Activated CD8-positive, alpha-beta T cell treated with anti-CD3 and anti-CD28 coated beads, Interleukin-2, amount 10 ng/mL, durations not matched to agents 7 days and 5 days (primary cell): Measurements from ENCODE around the gene ATP9B. TPM values are rescaled to one million over a fixed set of nuclear protein-coding genes. Genes with fewer than 3 reads are reported as not detected.

ENCODE experiments used
- ATAC-seq: fragments of 150-1000 bp; cut with Tn5 transposase; one replicate; pipeline ENCODE4 v1.10.0; 2021; ENCODE audit warnings: moderate library complexity
- CTCF ChIA-PET: fragments of 350-600 bp; sonication (Branson Sonifier 250); formaldehyde crosslinking; loops from one replicate; lab custom pipeline; 2021; ENCODE audit warnings: antibody characterized with exemption; lab: Charles Lee
- POLR2A ChIA-PET: fragments of 350-600 bp; sonication (Branson Sonifier 250); formaldehyde crosslinking; loops from one replicate; lab custom pipeline; 2021; ENCODE audit warnings: antibody characterized with exemption; lab: Charles Lee
- DNase-seq: peaks from one replicate; pipeline ENCODE4 v3.0.0-alpha.2; 2020
- H3K27ac Mint-ChIP-seq: one replicate; pipeline ENCODE4 v1.8.0; 2021; ENCODE audit warnings: mild to moderate bottlenecking, mixed read lengths
- H3K27me3 Mint-ChIP-seq: one replicate; pipeline ENCODE4 v1.8.0; 2021; ENCODE audit warnings: low read depth, mixed read lengths
- H3K36me3 Mint-ChIP-seq: one replicate; pipeline ENCODE4 v1.8.0; 2021; ENCODE audit warnings: low read depth, mixed read lengths
- H3K4me1 Mint-ChIP-seq: one replicate; pipeline ENCODE4 v1.8.0; 2021; ENCODE audit warnings: low read depth, mixed read lengths
- H3K4me3 Mint-ChIP-seq: one replicate; pipeline ENCODE4 v1.8.0; 2021; ENCODE audit warnings: mild to moderate bottlenecking, mixed read lengths
- H3K9me3 Mint-ChIP-seq: one replicate; pipeline ENCODE4 v1.8.0; 2022; ENCODE audit warnings: mixed read lengths; ENCODE audit not compliant: insufficient read depth
- total RNA-seq, 2 experiments: library from RNA; stranded (reverse); gene quantifications; one replicate each; pipeline ENCODE4 v1.2.3, GENCODE V29; 2021

ATP9B gene
- total RNA-seq, 2 experiments from 2014 or later = 24.8 to 27.3 TPM

DNA sequence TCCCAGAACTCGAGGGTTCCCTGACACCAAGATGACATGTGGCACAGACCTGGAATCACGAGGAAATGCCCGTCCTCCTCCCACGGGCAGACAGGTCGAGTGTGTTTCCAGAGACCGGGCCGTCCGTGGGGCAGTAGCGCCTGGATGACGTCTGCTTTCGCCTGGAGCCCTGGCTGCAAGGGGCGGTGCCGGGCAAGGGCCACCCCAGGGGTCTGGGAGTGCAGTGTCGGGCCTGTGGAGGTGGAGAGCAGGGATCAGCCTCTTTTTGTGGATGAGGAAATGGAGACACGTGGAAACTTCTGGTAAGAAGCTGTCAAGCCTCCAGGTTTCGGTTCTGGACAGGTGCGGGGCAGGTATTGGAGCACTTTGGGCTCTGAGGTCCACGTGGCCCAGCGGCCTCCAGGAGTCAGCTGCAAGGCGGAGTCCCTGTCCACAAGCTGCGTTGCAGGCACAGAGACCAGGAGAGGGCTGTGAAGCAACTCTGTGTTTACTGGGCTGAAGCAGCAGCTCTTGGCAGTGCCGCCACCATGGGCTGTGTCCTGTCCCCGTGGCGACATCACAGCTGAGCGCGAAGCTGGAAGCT lies 352.2 kb downstream of the ATP9B start:
- Mint-ChIP-seq H3K9me3 (no peaks in the 10 kb centered on the region), H3K36me3 (peaks cover 10% of the 10 kb centered on the region), H3K27ac (no peak overlapping the region), H3K27me3 (no peaks in the 10 kb centered on the region), H3K4me1 (peaks cover 10% of the 10 kb centered on the region), H3K4me3 (no peak overlapping the region)
- DNase-seq (no peak), ATAC-seq (no peak)
- CTCF ChIA-PET = interaction anchor here (1.4 kb wide), 1 partner anchor 107 kb away, joined by 4 read pairs; no protein-coding TSS in a partner anchor
- POLR2A ChIA-PET = no interaction called here

DNA sequence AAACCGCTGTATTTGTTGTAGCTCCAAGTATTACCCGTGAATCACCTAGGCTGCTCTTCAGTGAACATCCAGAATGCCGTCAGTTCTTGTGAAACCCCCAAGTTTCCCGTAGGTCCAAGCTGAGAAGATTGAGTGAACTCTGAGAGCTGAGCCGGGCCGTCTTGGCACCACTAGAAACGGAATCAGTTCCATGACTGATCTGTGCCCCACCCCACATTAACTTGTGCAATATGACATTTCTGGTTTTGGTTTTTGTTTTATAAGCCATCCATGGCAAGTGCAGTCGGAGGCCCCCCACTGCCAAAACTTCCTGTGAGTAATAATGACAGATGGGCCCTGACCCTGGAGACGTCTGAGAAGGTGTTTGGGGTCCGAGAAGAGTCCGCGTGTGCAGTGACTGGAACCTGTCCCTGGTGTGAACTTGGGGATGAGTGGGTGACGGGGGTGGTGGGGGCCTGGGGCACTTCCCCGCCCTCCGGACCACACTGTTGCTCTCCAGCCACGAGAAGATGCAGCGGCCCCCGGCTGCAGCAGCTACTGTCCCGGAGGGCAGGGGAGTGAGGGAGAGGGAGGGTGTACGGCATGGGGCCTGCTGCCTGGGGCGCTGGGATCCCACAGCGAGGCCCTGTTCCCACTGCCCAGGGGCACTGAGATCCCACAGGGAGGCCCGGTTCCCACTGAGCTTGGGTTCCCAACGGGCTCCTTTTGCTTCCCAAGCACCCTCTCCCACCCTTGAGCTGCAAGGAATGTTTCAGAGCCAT lies 353.0 kb downstream of the ATP9B start:
- Mint-ChIP-seq H3K27me3 (no peaks in the 10 kb centered on the region), H3K27ac (no peak overlapping the region), H3K36me3 (peaks cover 10% of the 10 kb centered on the region), H3K4me1 (peaks cover 7% of the 10 kb centered on the region), H3K4me3 (no peak overlapping the region), H3K9me3 (no peaks in the 10 kb centered on the region)
- POLR2A ChIA-PET = no interaction called here
- CTCF ChIA-PET = interaction anchor here (1.4 kb wide), 1 partner anchor 106 kb away, joined by 4 read pairs; no protein-coding TSS in a partner anchor
- ATAC-seq = no peak
- DNase-seq = no peak

DNA sequence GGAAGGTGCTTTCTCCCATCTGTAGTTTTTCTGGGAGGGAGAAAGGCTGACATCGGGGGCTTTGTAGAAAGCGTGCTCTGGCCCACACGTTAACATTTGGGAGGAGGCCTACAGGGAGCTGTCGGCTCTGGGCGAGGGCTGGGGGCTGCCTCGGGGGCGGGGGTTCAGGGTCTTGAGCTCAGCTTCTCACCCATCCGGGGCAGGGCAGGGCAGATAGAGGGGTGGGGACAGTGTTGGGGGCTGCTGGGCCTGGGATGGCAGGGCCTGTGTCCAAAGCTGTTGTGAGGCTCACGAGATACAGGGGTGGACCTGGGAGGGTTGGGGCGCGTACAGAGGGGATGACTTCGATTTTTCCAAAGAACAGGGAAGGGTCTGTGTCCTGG lies 353.6 kb downstream of the ATP9B start:
- Mint-ChIP-seq H3K4me3 (no peak overlapping the region), H3K27ac (no peak overlapping the region), H3K9me3 (no peaks in the 10 kb centered on the region), H3K36me3 (peaks cover 10% of the 10 kb centered on the region), H3K4me1 (peaks cover 7% of the 10 kb centered on the region), H3K27me3 (no peaks in the 10 kb centered on the region)
- ChIA-PET CTCF (interaction anchor here (1.4 kb wide), 1 partner anchor 105 kb away, joined by 4 read pairs; no protein-coding TSS in a partner anchor), POLR2A (no interaction called here)
- DNase-seq = no peak
- ATAC-seq = no peak

DNA sequence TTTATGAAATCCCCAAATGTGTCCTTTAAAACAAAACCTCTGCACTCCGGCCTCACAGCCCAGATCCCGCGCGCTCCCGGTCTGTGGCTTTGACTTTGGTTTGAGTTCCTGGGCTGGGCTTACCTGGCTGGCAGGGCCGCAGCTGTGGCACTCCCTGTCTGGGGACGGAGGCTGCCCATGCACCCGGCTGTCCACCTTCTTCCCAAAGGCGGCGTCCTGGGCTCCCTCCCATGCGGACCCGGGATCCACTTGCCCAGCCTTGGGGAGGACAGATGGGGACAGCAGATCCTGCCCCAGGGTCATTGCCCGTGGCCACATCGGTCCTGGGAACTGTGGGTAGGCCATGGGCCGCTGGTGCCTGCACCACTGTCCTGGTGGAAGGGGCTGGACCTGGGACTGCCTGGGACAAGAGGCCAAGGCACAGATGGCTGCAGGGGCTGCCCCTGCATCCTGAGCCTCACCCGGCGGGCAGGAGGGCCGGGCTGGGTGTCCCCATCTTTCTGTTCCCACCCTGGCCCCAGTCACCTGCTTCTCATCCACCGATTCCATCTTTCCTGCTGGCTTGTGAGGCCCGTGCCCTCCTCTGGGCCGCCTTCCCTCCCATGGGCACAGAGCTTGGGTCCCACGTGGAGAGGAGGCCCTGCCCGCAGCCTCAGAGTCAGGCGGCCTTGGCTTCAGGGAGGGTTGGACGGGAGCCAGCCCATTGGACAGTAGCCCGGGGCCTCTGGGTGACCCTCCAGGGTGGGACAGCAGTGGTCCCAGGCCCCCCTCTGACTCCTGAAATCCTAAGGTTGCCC lies 354.2 kb downstream of the ATP9B start:
- ATAC-seq (no peak), DNase-seq (no peak)
- H3K36me3 Mint-ChIP-seq = peaks cover 10% of the 10 kb centered on the region
- peaks cover 7% of the 10 kb centered on the region for H3K4me1 Mint-ChIP-seq
- H3K27me3 Mint-ChIP-seq = no peaks in the 10 kb centered on the region
- H3K4me3 Mint-ChIP-seq = no peak overlapping the region
- no peak overlapping the region for H3K27ac Mint-ChIP-seq
- POLR2A ChIA-PET = no interaction called here
- H3K9me3 Mint-ChIP-seq = no peaks in the 10 kb centered on the region
- CTCF ChIA-PET = no interaction called here

DNA sequence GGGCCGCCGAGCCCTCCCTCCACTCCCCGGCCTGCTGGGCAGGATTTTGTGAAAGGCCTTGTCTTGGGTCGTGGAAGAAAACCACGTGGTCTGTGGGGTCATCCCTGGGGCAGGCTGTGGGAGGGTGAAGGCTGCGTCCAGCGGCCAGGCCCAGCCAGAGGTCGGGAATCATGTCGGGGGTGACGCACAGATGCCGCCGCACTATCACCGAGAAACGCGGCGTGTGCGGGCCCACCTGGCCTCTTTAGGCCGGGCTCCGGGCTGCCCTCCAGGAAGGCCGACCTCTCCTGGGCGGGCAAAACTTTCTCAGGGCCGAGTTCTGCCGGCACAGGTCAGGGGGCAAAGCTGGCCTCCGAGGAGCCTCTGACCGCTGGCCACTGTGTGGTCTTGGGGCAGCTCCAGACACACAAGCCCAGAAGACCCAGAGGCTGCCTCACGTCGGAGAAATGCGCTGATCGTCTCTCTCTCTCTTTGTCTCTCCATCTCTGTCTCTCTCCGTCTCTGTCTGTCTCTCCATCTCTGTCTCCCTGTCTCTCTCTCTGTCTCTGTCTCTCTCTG lies 354.9 kb downstream of the ATP9B start:
- POLR2A ChIA-PET = no interaction called here
- CTCF ChIA-PET = no interaction called here
- no peak overlapping the region for H3K4me3 Mint-ChIP-seq
- no peak for DNase-seq
- no peaks in the 10 kb centered on the region for H3K27me3 Mint-ChIP-seq
- H3K36me3 Mint-ChIP-seq = peaks cover 10% of the 10 kb centered on the region
- no peaks in the 10 kb centered on the region for H3K9me3 Mint-ChIP-seq
- H3K27ac Mint-ChIP-seq = peak overlapping the region; percentile 48
- peaks cover 7% of the 10 kb centered on the region for H3K4me1 Mint-ChIP-seq
- ATAC-seq = no peak

DNA sequence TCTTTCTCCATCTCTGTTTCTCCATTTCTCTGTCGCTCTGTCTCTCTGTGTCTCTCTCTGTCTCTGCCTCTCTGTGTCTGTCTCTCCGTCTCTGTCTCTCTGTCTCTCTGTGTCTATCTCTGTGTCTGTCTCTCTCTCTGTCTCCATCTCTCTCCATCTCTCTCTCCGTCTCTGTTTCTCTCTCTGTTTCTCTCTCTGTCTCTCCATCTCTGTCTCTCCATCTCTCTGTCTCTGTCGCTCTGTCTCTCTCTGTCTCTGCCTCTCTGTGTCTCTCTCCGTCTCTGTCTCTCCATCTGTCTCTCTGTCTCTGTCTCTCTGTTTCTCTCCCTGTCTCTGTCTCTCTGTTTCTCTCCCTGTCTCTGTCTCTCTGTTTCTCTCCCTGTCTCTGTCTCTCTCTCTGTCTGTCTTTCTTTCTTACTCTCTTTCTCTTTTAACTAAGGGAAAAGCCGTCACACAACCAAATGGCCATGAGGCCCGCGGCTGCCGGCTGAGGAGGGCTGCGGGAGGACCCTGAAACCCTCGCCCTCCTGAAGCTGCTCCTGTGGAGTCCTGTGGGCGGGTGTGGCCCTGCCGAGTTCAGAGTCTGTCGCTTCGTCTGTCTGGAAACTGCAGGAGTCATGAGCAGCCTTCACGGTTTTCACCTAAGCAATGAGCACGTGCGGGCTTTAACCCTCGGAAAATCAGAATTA lies 355.8 kb downstream of the ATP9B start:
- peaks cover 5% of the 10 kb centered on the region for H3K36me3 Mint-ChIP-seq
- ATAC-seq = no peak
- ChIA-PET POLR2A (interaction anchor here (1.1 kb wide), 1 partner anchor 19 kb away, joined by 4 read pairs; no protein-coding TSS in a partner anchor), CTCF (no interaction called here)
- DNase-seq = no peak
- H3K27me3 Mint-ChIP-seq = no peaks in the 10 kb centered on the region
- no peak overlapping the region for H3K4me3 Mint-ChIP-seq
- peak overlapping the region; percentile 22 for H3K27ac Mint-ChIP-seq
- H3K4me1 Mint-ChIP-seq = peaks cover 7% of the 10 kb centered on the region
- H3K9me3 Mint-ChIP-seq = no peaks in the 10 kb centered on the region

DNA sequence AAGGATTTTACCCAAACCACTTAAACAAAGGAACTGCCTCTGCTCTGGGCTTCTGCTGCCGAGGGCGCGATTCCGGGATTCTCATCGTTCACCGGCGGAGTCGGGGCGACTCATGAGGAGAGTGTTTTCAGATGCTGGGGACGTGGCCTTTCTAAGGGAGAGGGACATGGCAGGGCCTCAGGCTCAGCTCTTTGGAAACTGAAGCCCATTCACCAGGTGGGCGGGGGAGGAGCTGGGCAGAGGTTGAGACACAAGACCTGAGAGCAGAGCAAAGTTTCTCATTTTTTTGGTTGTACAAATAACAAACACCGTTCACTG lies 356.3 kb downstream of the ATP9B start:
- ChIA-PET POLR2A (interaction anchor here (1.1 kb wide), 1 partner anchor 20 kb away, joined by 4 read pairs; no protein-coding TSS in a partner anchor), CTCF (no interaction called here)
- Mint-ChIP-seq H3K4me3 (no peak overlapping the region), H3K36me3 (peaks cover 5% of the 10 kb centered on the region), H3K27me3 (no peaks in the 10 kb centered on the region), H3K9me3 (no peaks in the 10 kb centered on the region), H3K27ac (no peak overlapping the region), H3K4me1 (peaks cover 7% of the 10 kb centered on the region)
- DNase-seq = no peak
- no peak for ATAC-seq

DNA sequence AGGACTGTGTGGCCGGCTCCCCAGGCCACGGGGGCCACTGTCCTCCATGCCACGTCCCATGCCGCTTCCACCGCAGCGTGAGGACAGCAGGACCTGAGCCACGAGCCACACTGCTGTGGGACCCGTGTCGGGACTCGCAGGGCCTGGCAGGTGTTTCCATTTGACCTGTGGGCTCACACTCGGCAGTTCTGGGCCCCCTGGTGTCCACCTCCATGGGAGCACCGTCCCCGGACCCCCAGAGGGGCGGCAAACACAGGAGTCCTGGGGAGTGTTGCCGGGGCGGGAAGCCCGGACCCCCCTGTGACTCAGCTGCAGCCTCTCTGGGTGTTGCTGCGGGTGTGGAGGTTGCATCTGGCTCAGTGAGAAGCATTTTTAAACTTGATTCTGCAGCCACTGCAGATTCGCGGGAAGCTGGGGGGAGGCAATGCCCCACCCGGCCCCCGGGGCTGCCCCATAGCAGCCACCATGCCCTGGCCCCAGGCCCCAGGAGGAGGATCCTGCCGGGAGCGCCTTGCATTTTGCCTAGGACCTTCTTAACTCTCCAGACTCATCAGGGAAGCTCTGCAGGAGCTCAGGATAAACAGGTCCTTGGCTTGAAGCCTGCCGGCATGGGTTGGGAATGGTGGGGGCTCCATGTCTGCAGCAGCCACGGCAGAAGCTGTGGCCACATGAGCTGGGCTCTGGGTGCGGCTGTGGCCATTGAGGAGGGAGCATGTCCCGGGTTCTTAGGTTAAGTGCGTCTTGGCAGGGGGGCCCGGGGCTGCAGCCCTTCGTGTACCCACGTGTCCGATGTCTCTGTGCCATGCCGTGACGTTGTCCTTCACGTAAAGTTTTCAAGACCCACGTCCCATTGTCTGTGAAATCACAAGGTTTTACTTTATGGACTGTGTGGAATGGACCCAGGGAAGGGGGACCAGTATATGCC lies 357.4 kb downstream of the ATP9B start:
- no peak overlapping the region for H3K4me3 Mint-ChIP-seq
- peaks cover 7% of the 10 kb centered on the region for H3K4me1 Mint-ChIP-seq
- H3K27ac Mint-ChIP-seq = no peak overlapping the region
- ATAC-seq (no peak), DNase-seq (no peak)
- no peaks in the 10 kb centered on the region for H3K27me3 Mint-ChIP-seq
- POLR2A ChIA-PET = interaction anchor here (0.7 kb wide), 1 partner anchor 50 kb away, joined by 3 read pairs; no protein-coding TSS in a partner anchor
- CTCF ChIA-PET = no interaction called here
- no peaks in the 10 kb centered on the region for H3K9me3 Mint-ChIP-seq
- peaks cover 5% of the 10 kb centered on the region for H3K36me3 Mint-ChIP-seq

DNA sequence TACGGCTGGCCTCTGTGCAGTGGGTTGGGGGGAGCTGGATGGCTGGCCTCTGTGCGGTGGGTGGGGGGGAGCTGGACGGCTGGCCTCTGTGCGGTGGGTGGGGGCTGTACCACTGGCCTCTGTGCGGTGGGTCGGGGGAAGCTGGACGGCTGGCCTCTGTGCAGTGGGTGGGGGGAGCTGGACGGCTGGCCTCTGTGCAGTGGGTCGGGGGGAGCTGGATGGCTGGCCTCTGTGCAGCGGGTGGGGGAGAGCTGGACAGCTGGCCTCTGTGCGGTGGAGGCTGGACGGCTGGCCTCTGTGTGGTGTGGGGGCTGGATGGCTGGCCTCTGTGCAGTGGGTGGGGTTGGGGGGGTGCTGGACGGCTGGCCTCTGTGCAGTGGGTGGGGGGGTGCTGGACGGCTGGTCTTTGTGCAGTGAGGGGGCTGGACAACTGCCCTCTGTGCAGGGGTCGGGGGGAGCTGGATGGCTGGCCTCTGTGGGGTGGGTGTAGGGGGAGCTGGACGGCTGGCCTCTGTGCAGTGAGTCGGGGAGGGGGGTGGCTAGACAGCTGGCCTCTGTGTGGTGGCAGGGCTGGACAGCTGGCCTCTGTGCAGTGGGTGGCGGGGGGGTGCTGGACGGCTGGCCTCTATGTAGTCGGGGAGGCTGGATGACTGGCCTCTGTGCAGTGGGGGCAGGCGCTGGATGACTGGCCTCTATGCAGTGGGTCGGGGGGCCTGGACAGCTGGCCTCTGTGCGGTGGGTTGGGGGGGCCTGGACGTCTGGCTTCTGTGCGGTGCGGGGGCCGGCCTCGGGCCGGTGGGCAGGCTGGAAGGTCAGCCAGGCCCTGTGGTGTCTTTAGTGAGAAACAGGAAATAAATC lies 358.4 kb downstream of the ATP9B start:
- peaks cover 7% of the 10 kb centered on the region for H3K4me1 Mint-ChIP-seq
- no peak for DNase-seq
- H3K36me3 Mint-ChIP-seq = peaks cover 2% of the 10 kb centered on the region
- no peaks in the 10 kb centered on the region for H3K27me3 Mint-ChIP-seq
- ATAC-seq = no peak
- ChIA-PET CTCF (no interaction called here), POLR2A (no interaction called here)
- no peaks in the 10 kb centered on the region for H3K9me3 Mint-ChIP-seq
- no peak overlapping the region for H3K4me3 Mint-ChIP-seq
- H3K27ac Mint-ChIP-seq = no peak overlapping the region
